SK-N-SH (cell line): ENCODE data around the gene NBEA. TPM values are rescaled to one million over a fixed set of nuclear protein-coding genes. Genes with fewer than 3 reads are reported as not detected.

Experiments
- CTCF ChIA-PET: fragments of 300-600, 350-600 bp; formaldehyde crosslinking; extraction: SDS; loops from one replicate; lab custom pipeline; 2021; lab: Yijun Ruan, JAX
- POLR2A ChIA-PET: fragments of 350-600 bp; sonication (Branson Sonifier 250); formaldehyde crosslinking; extraction: SDS; loops from one replicate; lab custom pipeline; 2020; ENCODE audit warnings: antibody characterized with exemption, inconsistent platforms; lab: Yijun Ruan, JAX
- DNase-seq: peaks from one replicate; pipeline ENCODE4 v3.0.0; 2012
- H2AFZ ChIP-seq: fragments of 200-600 bp; sonication (generic); 2 replicates; pipeline ENCODE4 v1.8.1; 2016; ENCODE audit warnings: antibody characterized with exemption, mild to moderate bottlenecking, low read depth
- H3F3A ChIP-seq: fragments of 200-600 bp; sonication (generic); replicated peaks from 2 replicates; pipeline ENCODE3; 2016; ENCODE audit warnings: antibody characterized with exemption, mild to moderate bottlenecking; ENCODE audit not compliant: insufficient read depth
- H3K27ac ChIP-seq, 2 experiments: fragments of 200-500 bp in 1 of 2; fragments of 200-600 bp in 1 of 2; sonication (Bioruptor generic) in 1 of 2; sonication (generic), shearing (Covaris generic) in 1 of 2; 2 replicates each; pipeline versions ENCODE4 v1.5.1 to v1.6.1; 2014 to 2016; ENCODE audit warnings: low read depth in 2 of 2, inconsistent platforms in 1 of 2, low read length in 1 of 2, mild to moderate bottlenecking in 1 of 2, mixed read lengths in 1 of 2
- H3K27me3 ChIP-seq: fragments of 200-600 bp; sonication (generic), shearing (Covaris generic); 2 replicates; pipeline ENCODE4 v1.6.1; 2016; ENCODE audit warnings: mixed run types; ENCODE audit not compliant: insufficient read depth
- H3K36me3 ChIP-seq, 2 experiments: fragments of 200-500 bp in 1 of 2; fragments of 200-600 bp in 1 of 2; sonication (Bioruptor generic) in 1 of 2; sonication (generic) in 1 of 2; replicated peaks in 1 of 2; 2 replicates each; pipeline versions ENCODE3 to v1.5.1; 2014 to 2016; ENCODE audit warnings: low read length in 1 of 2, mild to moderate bottlenecking in 1 of 2; ENCODE audit not compliant: insufficient read depth in 2 of 2, control insufficient read depth in 1 of 2
- H3K4me1 ChIP-seq, 2 experiments: fragments of 200-500 bp in 1 of 2; fragments of 200-600 bp in 1 of 2; sonication (Bioruptor generic) in 1 of 2; sonication (generic), shearing (Covaris generic) in 1 of 2; 2 replicates each; pipeline versions ENCODE4 v1.5.1 to v1.6.1; 2014 to 2016; ENCODE audit warnings: low read depth in 1 of 2, low read length in 1 of 2, mixed run types in 1 of 2; ENCODE audit not compliant: insufficient read depth in 2 of 2, control insufficient read depth in 1 of 2
- H3K4me2 ChIP-seq: fragments of 200-600 bp; sonication (generic), shearing (Covaris generic); 2 replicates; pipeline ENCODE4 v1.6.1; 2017; ENCODE audit warnings: mixed run types
- H3K4me3 ChIP-seq, 2 experiments: fragments of 200-500 bp in 1 of 2; fragments of 200-600 bp in 1 of 2; sonication (Bioruptor generic) in 1 of 2; sonication (generic), shearing (Covaris generic) in 1 of 2; 2 replicates each; pipeline versions ENCODE4 v1.5.1 to v1.8.1; 2014 to 2016; ENCODE audit warnings: low read depth in 2 of 2, inconsistent platforms in 1 of 2, low read length in 1 of 2, mild to moderate bottlenecking in 1 of 2, mixed read lengths in 1 of 2, moderate library complexity in 1 of 2
- H3K79me2 ChIP-seq: fragments of 200-600 bp; sonication (generic); 2 replicates; pipeline ENCODE4 v1.8.1; 2017; ENCODE audit warnings: mild to moderate bottlenecking; ENCODE audit not compliant: insufficient read depth
- H3K9ac ChIP-seq: fragments of 200-600 bp; sonication (generic); 2 replicates; pipeline ENCODE4 v1.6.1; 2017; ENCODE audit warnings: mixed run types
- H3K9me2 ChIP-seq: fragments of 200-600 bp; sonication (generic); 2 replicates; pipeline ENCODE4 v1.6.1; 2017; ENCODE audit warnings: mixed run types
- H3K9me3 ChIP-seq: fragments of 200-600 bp; sonication (generic); 2 replicates; pipeline ENCODE4 v1.6.1; 2017; ENCODE audit warnings: mixed run types, mild to moderate bottlenecking, moderate library complexity
- H4K20me1 ChIP-seq: fragments of 200-600 bp; sonication (generic); 2 replicates; pipeline ENCODE4 v1.6.1; 2017; ENCODE audit warnings: mild to moderate bottlenecking, mixed run types; ENCODE audit not compliant: insufficient read depth
- EP300 ChIP-seq, 2 experiments: IDR thresholded peaks; 2 replicates each; pipeline versions ENCODE4 v1.4.0 to v1.6.1; 2012; ENCODE audit warnings: borderline replicate concordance in 1 of 2, low read depth in 1 of 2, low read length in 1 of 2
- FOSL2 ChIP-seq: IDR thresholded peaks from 2 replicates; pipeline ENCODE4 v1.4.0; 2012; ENCODE audit warnings: low read depth, mild to moderate bottlenecking, moderate library complexity, borderline replicate concordance
- GABPA ChIP-seq: IDR thresholded peaks from 2 replicates; pipeline ENCODE4 v1.4.0; 2012; ENCODE audit warnings: low read depth, mild to moderate bottlenecking
- GATA2 ChIP-seq: sonication (generic); formaldehyde crosslinking; IDR thresholded peaks from 2 replicates; pipeline ENCODE4 v1.5.0; 2020; ENCODE audit warnings: mild to moderate bottlenecking, missing genetic modification reagents
- MEF2A ChIP-seq: IDR thresholded peaks from 2 replicates; pipeline ENCODE4 v1.4.0; 2012; ENCODE audit warnings: low read depth, borderline replicate concordance
- RCOR1 ChIP-seq: fragments of 150-350 bp; IDR thresholded peaks from 2 replicates; pipeline ENCODE4 v1.6.1; 2017; ENCODE audit warnings: antibody characterized with exemption, low read length
- TCF12 ChIP-seq: IDR thresholded peaks from 2 replicates; pipeline ENCODE4 v1.4.0; 2012
- TEAD4 ChIP-seq: IDR thresholded peaks from 2 replicates; pipeline ENCODE4 v1.4.0; 2012; ENCODE audit warnings: mild to moderate bottlenecking, borderline replicate concordance; ENCODE audit not compliant: insufficient read depth
- YY1 ChIP-seq: IDR thresholded peaks from 2 replicates; pipeline ENCODE4 v1.4.0; 2012; ENCODE audit warnings: low read depth, mild to moderate bottlenecking
- WGBS: methylation state at CpG from one replicate; pipeline ENCODE4 v1.1.6; 2017; ENCODE audit warnings: low lambda C conversion rate; 5-methylcytosine and 5-hydroxymethylcytosine counted together
- polyA plus RNA-seq, 3 experiments: library from polyadenylated mRNA; depleted of rRNA; stranded (reverse); fragments of >200 nt; gene quantifications; 2 replicates each; pipeline ENCODE4 v1.2.3, GENCODE V29; 2012
- TF ChIP-seq, protein P1 (sequence below): IDR thresholded peaks from 2 replicates; pipeline ENCODE4 v1.4.0; 2012; ENCODE audit warnings: low read depth
- TF ChIP-seq, protein P2 (sequence below): IDR thresholded peaks from 2 replicates; pipeline ENCODE4 v1.6.1; 2012; ENCODE audit warnings: mild to moderate bottlenecking, low read depth, low read length, moderate library complexity
- TF ChIP-seq, protein P3 (sequence below): fragments of 150-350 bp; IDR thresholded peaks from 2 replicates; pipeline ENCODE4 v1.6.1; 2016; ENCODE audit warnings: mild to moderate bottlenecking, low read depth, low read length
- TF ChIP-seq, protein P4 (sequence below): IDR thresholded peaks from 2 replicates; pipeline ENCODE4; 2012

The NBEA gene
- polyA plus RNA-seq, 1 of the 3 experiments (the other 2 are of a cell fraction): 12.3 TPM

DNA sequence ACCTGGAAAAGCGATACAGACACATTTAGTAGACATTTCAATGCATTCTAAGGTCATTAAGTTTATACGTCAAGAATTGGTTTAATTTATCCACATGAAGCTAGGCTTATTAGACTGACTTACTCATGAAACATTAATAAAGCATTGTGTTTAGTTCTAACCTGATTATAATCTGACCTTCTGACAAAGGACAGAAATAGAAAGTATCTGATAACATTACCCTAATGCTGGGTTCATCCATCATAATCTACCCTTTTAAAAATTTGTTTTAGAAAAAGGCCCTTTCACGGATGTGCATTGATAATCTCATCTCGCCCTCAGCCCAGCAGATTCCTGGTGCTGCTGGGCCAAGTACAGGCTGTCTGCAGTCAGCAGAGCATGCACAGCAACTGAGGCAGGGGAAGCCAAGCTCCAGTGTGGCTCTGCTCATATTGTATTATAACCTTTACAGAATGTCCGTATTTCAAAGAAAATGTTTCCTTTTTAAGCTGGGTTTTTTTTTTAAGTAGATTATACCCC is 676.6 kb downstream of the NBEA start:
- Histone ChIP-seq H3K9me3 (no peaks in the 10 kb centered on the region), H3K27me3 (no peaks in the 10 kb centered on the region), H3K4me1 (peaks cover 0 to 18% of the 10 kb centered on the region in 2 experiments; a peak in 2 of 4 replicates), H3K36me3 (peaks cover 0 to 5% of the 10 kb centered on the region in 2 experiments), H2AFZ (no peak overlapping the region), H3F3A (no peaks in the 10 kb centered on the region), H3K9me2 (no peaks in the 10 kb centered on the region), H3K27ac (peak overlapping the region in 1 of 2 experiments; percentile 76; a peak in 2 of 4 replicates), H3K9ac (no peak overlapping the region), H3K4me3 (no peak overlapping the region), H3K4me2 (no peak overlapping the region)
- CTCF ChIA-PET: interaction anchor here (1.0 to 1.3 kb wide), 3 partner anchors 12 to 91 kb away, joined by 3 to 4 read pairs (median 3); no protein-coding TSS in a partner anchor
- peak; percentile 30 for DNase-seq
- WGBS: 62% methylated on average over 5 of the region's 5 CpGs
- POLR2A ChIA-PET: interaction anchor here (0.7 kb wide), 1 partner anchor 142 kb away, joined by 3 read pairs; the partner anchor contains the start of gene MAB21L1
- TF ChIP-seq MEF2A (peak; percentile 24; the same call in 1 of the 2 replicates), TEAD4 (no peak), YY1 (no peak), TCF12 (peak; percentile 60), GABPA (no peak), EP300 (IDR thresholded peaks at IDR 0.05; ENCODE audit: borderline replicate concordance in 1 of 2, low read depth in 1 of 2, low read length in 1 of 2) (peak; percentile 10 to 72; a peak in 2 of 4 replicates), RCOR1 (0 out of 2 replicates have a peak, but pooled peaks have one; percentile 5), FOSL2 (no peak), GATA2 (peak; percentile 48; the same call in 1 of the 2 replicates)
- TF ChIP-seq, protein P1, sequence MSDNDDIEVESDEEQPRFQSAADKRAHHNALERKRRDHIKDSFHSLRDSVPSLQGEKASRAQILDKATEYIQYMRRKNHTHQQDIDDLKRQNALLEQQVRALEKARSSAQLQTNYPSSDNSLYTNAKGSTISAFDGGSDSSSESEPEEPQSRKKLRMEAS: no peak
- TF ChIP-seq, protein P2, sequence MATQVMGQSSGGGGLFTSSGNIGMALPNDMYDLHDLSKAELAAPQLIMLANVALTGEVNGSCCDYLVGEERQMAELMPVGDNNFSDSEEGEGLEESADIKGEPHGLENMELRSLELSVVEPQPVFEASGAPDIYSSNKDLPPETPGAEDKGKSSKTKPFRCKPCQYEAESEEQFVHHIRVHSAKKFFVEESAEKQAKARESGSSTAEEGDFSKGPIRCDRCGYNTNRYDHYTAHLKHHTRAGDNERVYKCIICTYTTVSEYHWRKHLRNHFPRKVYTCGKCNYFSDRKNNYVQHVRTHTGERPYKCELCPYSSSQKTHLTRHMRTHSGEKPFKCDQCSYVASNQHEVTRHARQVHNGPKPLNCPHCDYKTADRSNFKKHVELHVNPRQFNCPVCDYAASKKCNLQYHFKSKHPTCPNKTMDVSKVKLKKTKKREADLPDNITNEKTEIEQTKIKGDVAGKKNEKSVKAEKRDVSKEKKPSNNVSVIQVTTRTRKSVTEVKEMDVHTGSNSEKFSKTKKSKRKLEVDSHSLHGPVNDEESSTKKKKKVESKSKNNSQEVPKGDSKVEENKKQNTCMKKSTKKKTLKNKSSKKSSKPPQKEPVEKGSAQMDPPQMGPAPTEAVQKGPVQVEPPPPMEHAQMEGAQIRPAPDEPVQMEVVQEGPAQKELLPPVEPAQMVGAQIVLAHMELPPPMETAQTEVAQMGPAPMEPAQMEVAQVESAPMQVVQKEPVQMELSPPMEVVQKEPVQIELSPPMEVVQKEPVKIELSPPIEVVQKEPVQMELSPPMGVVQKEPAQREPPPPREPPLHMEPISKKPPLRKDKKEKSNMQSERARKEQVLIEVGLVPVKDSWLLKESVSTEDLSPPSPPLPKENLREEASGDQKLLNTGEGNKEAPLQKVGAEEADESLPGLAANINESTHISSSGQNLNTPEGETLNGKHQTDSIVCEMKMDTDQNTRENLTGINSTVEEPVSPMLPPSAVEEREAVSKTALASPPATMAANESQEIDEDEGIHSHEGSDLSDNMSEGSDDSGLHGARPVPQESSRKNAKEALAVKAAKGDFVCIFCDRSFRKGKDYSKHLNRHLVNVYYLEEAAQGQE: no peak
- TF ChIP-seq, protein P3, sequence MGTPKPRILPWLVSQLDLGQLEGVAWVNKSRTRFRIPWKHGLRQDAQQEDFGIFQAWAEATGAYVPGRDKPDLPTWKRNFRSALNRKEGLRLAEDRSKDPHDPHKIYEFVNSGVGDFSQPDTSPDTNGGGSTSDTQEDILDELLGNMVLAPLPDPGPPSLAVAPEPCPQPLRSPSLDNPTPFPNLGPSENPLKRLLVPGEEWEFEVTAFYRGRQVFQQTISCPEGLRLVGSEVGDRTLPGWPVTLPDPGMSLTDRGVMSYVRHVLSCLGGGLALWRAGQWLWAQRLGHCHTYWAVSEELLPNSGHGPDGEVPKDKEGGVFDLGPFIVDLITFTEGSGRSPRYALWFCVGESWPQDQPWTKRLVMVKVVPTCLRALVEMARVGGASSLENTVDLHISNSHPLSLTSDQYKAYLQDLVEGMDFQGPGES: no peak
- TF ChIP-seq, protein P4, sequence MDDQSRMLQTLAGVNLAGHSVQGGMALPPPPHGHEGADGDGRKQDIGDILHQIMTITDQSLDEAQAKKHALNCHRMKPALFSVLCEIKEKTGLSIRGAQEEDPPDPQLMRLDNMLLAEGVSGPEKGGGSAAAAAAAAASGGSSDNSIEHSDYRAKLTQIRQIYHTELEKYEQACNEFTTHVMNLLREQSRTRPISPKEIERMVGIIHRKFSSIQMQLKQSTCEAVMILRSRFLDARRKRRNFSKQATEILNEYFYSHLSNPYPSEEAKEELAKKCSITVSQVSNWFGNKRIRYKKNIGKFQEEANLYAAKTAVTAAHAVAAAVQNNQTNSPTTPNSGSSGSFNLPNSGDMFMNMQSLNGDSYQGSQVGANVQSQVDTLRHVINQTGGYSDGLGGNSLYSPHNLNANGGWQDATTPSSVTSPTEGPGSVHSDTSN: peak; percentile 49
- TF ChIP-seq, all 33 proteins: peak for 6
- no peaks in the 10 kb centered on the region for H4K20me1 ChIP-seq
- no peaks in the 10 kb centered on the region for H3K79me2 ChIP-seq
